K562 (cell line): Measurements from ENCODE around the gene CPE. TPM values are rescaled to one million over a fixed set of nuclear protein-coding genes. Genes with fewer than 3 reads are reported as not detected.

Experiments
- DPF2 ChIP-seq: fragments of 450-650 bp; IDR thresholded peaks from 2 replicates; pipeline ENCODE4 v1.6.1; 2016
- XRCC5 ChIP-seq: fragments of 200-400 bp; formaldehyde crosslinking; IDR thresholded peaks from 2 replicates; pipeline ENCODE4 v1.6.1; 2017; ENCODE audit warnings: low read depth, mild to moderate bottlenecking, low read length
- ZNF124 ChIP-seq: sonication (generic); formaldehyde crosslinking; IDR thresholded peaks from 2 replicates; pipeline ENCODE4 v1.8.1; 2022; ENCODE audit warnings: missing genetic modification reagents
- polyA plus RNA-seq, 8 experiments: library from polyadenylated mRNA; depleted of rRNA in 4 of 8; stranded (reverse) in 5 of 8; unstranded in 3 of 8; fragments of >200 nt; fragmentation: Nextera tagmentation in 2 of 8; fragmentation: Illumina TruSeq in 1 of 8; extraction: Ambion mirVana in 2 of 8; extraction: Trizol in 1 of 8; gene quantifications; 2 replicates each; pipeline versions ENCODE4 v1.2.1 to v1.2.3, GENCODE V29; 2011 to 2014; ENCODE audit warnings: inconsistent platforms in 1 of 8, missing spikeins in 1 of 8
- total RNA-seq, 7 experiments: library from RNA; depleted of rRNA in 6 of 7; stranded (reverse); fragments of >200 nt in 6 of 7; fragmentation: Illumina TruSeq in 2 of 7; extraction: Trizol in 2 of 7; gene quantifications; 2 replicates each; pipeline versions ENCODE4 v1.2.1 to v1.2.3, GENCODE V29; 2011 to 2021; ENCODE audit warnings: low replicate concordance in 1 of 7
- TF ChIP-seq, protein P1 (sequence below): fragments of 450-650 bp; formaldehyde crosslinking; IDR thresholded peaks from 2 replicates; pipeline ENCODE4 v1.4.0; 2020; ENCODE audit warnings: mild to moderate bottlenecking, moderate library complexity
- TF ChIP-seq, protein P2 (sequence below): fragments of 450-650 bp; IDR thresholded peaks from 2 replicates; pipeline ENCODE4 v1.6.1; 2016; ENCODE audit warnings: mild to moderate bottlenecking, moderate library complexity

Gene CPE
- total and polyA plus RNA-seq, 9 of the 15 experiments (the other 6 are each of a cell fraction or from before 2014, with no cell fraction given) = 0.04 to 0.16 (median 0.06) TPM; not detected in 4

DNA sequence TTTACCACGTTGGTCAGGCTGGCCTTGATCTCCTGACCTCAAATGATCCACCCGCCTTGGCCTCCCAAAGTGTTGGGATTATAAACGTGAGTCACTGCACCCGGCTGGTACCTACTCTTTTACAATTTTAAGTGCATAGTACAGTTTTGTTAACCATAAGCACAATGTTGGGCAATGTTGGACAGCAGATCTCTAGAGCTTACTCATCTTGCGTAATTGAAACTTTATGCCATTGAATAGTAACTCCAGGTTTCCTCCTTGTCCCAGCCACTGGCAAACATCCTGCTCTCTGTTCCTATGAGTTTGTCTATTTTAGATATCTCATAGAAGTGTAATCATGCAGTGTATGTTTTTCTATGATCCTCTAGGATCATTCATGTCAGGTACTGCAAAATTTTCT lies 9.3 kb upstream of the CPE start (continued):
- TF ChIP-seq, protein P1, sequence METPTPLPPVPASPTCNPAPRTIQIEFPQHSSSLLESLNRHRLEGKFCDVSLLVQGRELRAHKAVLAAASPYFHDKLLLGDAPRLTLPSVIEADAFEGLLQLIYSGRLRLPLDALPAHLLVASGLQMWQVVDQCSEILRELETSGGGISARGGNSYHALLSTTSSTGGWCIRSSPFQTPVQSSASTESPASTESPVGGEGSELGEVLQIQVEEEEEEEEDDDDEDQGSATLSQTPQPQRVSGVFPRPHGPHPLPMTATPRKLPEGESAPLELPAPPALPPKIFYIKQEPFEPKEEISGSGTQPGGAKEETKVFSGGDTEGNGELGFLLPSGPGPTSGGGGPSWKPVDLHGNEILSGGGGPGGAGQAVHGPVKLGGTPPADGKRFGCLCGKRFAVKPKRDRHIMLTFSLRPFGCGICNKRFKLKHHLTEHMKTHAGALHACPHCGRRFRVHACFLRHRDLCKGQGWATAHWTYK (CRISPR knock-in tag) = no peak
- TF ChIP-seq DPF2 (no peak), ZNF124 (CRISPR knock-in tag) (no peak), XRCC5 (no peak)
- TF ChIP-seq, protein P2, sequence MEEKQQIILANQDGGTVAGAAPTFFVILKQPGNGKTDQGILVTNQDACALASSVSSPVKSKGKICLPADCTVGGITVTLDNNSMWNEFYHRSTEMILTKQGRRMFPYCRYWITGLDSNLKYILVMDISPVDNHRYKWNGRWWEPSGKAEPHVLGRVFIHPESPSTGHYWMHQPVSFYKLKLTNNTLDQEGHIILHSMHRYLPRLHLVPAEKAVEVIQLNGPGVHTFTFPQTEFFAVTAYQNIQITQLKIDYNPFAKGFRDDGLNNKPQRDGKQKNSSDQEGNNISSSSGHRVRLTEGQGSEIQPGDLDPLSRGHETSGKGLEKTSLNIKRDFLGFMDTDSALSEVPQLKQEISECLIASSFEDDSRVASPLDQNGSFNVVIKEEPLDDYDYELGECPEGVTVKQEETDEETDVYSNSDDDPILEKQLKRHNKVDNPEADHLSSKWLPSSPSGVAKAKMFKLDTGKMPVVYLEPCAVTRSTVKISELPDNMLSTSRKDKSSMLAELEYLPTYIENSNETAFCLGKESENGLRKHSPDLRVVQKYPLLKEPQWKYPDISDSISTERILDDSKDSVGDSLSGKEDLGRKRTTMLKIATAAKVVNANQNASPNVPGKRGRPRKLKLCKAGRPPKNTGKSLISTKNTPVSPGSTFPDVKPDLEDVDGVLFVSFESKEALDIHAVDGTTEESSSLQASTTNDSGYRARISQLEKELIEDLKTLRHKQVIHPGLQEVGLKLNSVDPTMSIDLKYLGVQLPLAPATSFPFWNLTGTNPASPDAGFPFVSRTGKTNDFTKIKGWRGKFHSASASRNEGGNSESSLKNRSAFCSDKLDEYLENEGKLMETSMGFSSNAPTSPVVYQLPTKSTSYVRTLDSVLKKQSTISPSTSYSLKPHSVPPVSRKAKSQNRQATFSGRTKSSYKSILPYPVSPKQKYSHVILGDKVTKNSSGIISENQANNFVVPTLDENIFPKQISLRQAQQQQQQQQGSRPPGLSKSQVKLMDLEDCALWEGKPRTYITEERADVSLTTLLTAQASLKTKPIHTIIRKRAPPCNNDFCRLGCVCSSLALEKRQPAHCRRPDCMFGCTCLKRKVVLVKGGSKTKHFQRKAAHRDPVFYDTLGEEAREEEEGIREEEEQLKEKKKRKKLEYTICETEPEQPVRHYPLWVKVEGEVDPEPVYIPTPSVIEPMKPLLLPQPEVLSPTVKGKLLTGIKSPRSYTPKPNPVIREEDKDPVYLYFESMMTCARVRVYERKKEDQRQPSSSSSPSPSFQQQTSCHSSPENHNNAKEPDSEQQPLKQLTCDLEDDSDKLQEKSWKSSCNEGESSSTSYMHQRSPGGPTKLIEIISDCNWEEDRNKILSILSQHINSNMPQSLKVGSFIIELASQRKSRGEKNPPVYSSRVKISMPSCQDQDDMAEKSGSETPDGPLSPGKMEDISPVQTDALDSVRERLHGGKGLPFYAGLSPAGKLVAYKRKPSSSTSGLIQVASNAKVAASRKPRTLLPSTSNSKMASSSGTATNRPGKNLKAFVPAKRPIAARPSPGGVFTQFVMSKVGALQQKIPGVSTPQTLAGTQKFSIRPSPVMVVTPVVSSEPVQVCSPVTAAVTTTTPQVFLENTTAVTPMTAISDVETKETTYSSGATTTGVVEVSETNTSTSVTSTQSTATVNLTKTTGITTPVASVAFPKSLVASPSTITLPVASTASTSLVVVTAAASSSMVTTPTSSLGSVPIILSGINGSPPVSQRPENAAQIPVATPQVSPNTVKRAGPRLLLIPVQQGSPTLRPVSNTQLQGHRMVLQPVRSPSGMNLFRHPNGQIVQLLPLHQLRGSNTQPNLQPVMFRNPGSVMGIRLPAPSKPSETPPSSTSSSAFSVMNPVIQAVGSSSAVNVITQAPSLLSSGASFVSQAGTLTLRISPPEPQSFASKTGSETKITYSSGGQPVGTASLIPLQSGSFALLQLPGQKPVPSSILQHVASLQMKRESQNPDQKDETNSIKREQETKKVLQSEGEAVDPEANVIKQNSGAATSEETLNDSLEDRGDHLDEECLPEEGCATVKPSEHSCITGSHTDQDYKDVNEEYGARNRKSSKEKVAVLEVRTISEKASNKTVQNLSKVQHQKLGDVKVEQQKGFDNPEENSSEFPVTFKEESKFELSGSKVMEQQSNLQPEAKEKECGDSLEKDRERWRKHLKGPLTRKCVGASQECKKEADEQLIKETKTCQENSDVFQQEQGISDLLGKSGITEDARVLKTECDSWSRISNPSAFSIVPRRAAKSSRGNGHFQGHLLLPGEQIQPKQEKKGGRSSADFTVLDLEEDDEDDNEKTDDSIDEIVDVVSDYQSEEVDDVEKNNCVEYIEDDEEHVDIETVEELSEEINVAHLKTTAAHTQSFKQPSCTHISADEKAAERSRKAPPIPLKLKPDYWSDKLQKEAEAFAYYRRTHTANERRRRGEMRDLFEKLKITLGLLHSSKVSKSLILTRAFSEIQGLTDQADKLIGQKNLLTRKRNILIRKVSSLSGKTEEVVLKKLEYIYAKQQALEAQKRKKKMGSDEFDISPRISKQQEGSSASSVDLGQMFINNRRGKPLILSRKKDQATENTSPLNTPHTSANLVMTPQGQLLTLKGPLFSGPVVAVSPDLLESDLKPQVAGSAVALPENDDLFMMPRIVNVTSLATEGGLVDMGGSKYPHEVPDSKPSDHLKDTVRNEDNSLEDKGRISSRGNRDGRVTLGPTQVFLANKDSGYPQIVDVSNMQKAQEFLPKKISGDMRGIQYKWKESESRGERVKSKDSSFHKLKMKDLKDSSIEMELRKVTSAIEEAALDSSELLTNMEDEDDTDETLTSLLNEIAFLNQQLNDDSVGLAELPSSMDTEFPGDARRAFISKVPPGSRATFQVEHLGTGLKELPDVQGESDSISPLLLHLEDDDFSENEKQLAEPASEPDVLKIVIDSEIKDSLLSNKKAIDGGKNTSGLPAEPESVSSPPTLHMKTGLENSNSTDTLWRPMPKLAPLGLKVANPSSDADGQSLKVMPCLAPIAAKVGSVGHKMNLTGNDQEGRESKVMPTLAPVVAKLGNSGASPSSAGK = no peak
